Bronchial epithelial cell (primary cell): ENCODE results near the gene OAS3. TPM values are rescaled to one million over a fixed set of nuclear protein-coding genes. Genes with fewer than 3 reads are reported as not detected.

Source experiments
- DNase-seq: peaks from one replicate; pipeline ENCODE4 v3.0.0-alpha.2; 2010; ENCODE audit warnings: low read depth
- FAIRE-seq: peaks from 2 replicates; lab custom pipeline; 2011; peaks lifted over from hg19 to GRCh38; lab: Jason Lieb, UNC
- H3K27me3 ChIP-seq: 2 replicates; pipeline ENCODE4 v1.5.1; 2011; ENCODE audit warnings: low read length; ENCODE audit not compliant: control insufficient read depth, insufficient read depth
- H3K36me3 ChIP-seq: 2 replicates; pipeline ENCODE4 v1.5.1; 2011; ENCODE audit warnings: low read length; ENCODE audit not compliant: control insufficient read depth, insufficient read depth
- H3K4me3 ChIP-seq: 2 replicates; pipeline ENCODE4 v1.5.1; 2011; ENCODE audit warnings: mild to moderate bottlenecking, low read depth, low read length, control low read depth
- total RNA-seq: library from RNA; depleted of rRNA; stranded (reverse); fragments of >200 nt; gene quantifications from 2 replicates; pipeline ENCODE4 v1.2.1, GENCODE V29; 2014
- TF ChIP-seq, protein P1 (sequence below): IDR thresholded peaks from 2 replicates; pipeline ENCODE4 v1.5.1; 2011; ENCODE audit warnings: mild to moderate bottlenecking, moderate library complexity, low read length, control low read depth, inconsistent platforms; ENCODE audit not compliant: insufficient read depth, severe bottlenecking

OAS3 gene
- total RNA-seq, 1 donor from 2014 or later: 1.3 TPM

DNA sequence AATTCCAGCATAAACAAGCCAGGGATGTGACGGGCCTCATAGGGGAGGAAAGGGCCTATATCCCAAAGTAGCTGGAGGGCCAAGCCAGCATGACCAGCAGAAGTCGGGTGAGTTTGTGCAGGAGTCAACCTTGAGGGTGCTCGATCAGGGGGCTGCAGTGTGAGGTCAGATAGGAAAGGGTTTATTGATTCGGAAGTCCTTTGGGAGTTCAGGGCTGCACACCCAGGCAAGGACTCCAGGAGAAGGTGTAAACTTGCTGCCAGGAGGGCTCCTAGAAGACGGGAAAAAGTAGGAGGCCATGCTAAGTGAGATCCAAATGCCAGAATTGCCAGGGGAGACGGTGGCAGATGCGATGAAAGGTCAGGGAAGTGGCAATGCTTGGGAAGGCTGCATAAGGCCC is 36.6 kb downstream of the OAS3 start:
- no peak for DNase-seq
- Histone ChIP-seq H3K36me3 (no peaks in the 10 kb centered on the region), H3K4me3 (no peak overlapping the region), H3K27me3 (no peaks in the 10 kb centered on the region)
- TF ChIP-seq, protein P1, sequence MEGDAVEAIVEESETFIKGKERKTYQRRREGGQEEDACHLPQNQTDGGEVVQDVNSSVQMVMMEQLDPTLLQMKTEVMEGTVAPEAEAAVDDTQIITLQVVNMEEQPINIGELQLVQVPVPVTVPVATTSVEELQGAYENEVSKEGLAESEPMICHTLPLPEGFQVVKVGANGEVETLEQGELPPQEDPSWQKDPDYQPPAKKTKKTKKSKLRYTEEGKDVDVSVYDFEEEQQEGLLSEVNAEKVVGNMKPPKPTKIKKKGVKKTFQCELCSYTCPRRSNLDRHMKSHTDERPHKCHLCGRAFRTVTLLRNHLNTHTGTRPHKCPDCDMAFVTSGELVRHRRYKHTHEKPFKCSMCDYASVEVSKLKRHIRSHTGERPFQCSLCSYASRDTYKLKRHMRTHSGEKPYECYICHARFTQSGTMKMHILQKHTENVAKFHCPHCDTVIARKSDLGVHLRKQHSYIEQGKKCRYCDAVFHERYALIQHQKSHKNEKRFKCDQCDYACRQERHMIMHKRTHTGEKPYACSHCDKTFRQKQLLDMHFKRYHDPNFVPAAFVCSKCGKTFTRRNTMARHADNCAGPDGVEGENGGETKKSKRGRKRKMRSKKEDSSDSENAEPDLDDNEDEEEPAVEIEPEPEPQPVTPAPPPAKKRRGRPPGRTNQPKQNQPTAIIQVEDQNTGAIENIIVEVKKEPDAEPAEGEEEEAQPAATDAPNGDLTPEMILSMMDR: no peak
- FAIRE-seq: no peak

DNA sequence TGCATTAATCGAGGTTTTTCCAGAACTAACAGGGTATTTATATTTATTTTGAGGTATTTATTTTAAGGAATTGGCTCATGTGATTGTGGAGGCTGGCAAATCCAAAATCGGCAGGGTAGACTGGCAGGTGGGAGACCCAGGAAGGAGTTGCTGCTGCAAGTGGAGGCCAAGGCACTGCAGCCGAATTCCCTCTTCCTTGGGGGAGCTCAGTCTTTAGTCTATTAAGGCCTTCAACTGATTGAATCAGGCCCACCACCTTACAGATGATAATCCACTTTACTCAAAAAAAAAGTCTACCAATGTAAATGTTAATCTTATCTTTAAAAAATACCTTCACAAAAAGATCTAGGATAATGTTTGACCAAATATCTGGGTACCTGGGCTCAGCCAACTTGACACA is 38.9 kb downstream of the OAS3 start:
- Histone ChIP-seq H3K36me3 (no peaks in the 10 kb centered on the region), H3K27me3 (no peaks in the 10 kb centered on the region), H3K4me3 (no peak overlapping the region)
- DNase-seq (no peak), FAIRE-seq (no peak)
- TF ChIP-seq, protein P1: no peak

DNA sequence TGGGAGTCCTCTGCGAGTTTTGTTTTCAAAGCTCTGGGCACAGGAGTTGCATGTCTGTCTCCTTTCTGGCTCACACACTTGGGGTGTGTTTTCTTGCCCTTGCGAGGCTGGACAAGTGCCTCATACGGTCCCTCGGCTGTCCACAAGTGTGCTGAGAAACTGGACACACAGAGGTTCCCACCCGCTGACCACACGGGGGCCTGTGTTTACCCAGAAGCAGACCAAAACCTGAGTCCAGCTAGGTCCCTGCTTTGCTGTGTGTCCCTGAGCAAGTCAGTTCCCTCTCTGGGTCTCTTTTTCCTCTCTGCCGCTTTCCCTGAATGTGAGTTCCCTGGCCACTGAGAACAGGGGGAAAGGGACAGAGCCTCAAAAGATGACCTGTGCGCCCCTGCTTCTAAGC is 39.4 kb downstream of the OAS3 start:
- no peak for DNase-seq
- TF ChIP-seq, protein P1: no peak
- H3K27me3 ChIP-seq: no peaks in the 10 kb centered on the region
- no peaks in the 10 kb centered on the region for H3K36me3 ChIP-seq
- H3K4me3 ChIP-seq: no peak overlapping the region
- FAIRE-seq: no peak

DNA sequence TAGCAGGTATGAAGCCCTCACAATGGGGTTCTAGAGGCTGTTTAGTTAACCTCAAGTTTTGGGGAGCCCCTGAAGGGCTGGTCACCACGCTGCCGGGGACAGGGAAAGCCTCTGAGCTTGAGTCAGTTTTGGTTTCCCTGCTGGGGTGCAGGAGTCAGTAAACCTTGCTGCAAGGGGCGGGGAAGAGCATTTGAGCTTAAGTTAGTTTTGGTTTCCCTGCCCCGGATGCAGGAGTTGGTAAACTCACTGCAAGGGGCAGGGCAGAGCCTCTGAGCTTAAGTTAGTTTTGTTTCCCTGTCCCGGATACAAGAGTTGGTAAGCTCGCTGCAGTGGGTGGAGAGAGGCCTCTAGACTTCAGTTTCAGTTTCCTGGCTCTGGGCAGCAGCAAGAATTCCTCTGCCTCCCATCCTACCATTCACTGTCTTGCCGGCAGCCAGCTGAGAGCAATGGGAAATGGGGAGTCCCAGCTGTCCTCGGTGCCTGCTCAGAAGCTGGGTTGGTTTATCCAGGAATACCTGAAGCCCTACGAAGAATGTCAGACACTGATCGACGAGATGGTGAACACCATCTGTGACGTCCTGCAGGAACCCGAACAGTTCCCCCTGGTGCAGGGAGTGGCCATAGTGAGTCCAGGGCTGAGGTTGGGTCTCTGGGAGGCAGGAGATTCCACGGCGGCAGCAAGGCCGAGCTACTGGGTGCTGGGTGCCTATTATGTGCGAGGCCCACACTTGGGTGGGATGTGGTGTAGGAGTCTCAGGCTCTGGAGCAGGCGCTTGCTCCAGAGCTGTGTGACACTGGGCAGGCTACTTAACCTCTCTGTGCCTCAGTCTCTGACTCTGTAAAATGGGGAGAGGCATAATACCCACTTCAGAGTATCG is 40.1 kb downstream of the OAS3 start, which contains the start of gene OAS2:
OAS2 (plus strand) TSS at position 357 of the 878 bp plus-strand sequence; CDS start at position 447, 90 bp downstream.
- H3K36me3 ChIP-seq: no peaks in the 10 kb centered on the region
- TF ChIP-seq, protein P1: no peak
- no peak for FAIRE-seq

DNA sequence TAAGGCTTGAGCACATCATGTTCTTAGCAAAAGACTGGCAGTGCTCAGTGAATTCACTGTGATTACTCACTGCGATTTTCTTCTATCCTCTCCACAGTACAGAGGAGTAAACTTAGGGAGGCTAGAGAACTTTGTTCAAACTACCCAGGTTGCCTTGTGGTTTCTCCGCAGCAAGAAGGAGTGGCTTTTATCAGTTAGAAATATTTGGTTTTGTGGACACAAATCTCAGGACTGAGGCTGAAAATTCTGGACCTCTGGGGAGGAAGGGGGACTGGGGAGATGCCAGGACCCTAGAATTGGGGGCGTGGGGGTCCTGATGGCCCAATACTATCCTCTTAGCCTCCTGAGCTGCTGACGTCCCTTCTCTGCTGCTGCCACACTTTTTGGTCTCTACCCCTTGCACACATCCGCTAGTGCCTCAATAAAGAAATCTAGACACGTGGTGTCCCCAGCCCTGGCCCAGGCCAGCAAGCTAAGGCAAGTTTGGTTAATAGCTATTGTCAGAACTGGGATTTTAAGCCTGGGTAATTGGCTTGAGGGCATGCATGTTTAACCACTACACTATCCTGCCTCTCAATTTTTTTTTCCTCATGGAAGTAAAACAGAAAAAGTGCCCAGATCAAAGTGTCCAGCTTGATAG is 40.9 kb downstream of the OAS3 start:
- H3K4me3 ChIP-seq: no peak overlapping the region
- TF ChIP-seq, protein P1: no peak
- no peaks in the 10 kb centered on the region for H3K27me3 ChIP-seq
- DNase-seq: peak; percentile 50
- no peak for FAIRE-seq
- H3K36me3 ChIP-seq: no peaks in the 10 kb centered on the region

More for the DNA sequence above, 40.1 kb downstream of the OAS3 start, which contains the start of gene OAS2:
- DNase-seq: peak; percentile 31
- Histone ChIP-seq H3K4me3 (no peak within 1 kb of the TSS), H3K27me3 (no peaks in the 10 kb centered on the region)
